ENCODE data around the gene ATF3. TPM values are rescaled to one million over a fixed set of nuclear protein-coding genes. Genes with fewer than 3 reads are reported as not detected.

Gene ATF3
- total RNA-seq, 1 experiment from 2014 or later: 10.2 TPM

DNA sequence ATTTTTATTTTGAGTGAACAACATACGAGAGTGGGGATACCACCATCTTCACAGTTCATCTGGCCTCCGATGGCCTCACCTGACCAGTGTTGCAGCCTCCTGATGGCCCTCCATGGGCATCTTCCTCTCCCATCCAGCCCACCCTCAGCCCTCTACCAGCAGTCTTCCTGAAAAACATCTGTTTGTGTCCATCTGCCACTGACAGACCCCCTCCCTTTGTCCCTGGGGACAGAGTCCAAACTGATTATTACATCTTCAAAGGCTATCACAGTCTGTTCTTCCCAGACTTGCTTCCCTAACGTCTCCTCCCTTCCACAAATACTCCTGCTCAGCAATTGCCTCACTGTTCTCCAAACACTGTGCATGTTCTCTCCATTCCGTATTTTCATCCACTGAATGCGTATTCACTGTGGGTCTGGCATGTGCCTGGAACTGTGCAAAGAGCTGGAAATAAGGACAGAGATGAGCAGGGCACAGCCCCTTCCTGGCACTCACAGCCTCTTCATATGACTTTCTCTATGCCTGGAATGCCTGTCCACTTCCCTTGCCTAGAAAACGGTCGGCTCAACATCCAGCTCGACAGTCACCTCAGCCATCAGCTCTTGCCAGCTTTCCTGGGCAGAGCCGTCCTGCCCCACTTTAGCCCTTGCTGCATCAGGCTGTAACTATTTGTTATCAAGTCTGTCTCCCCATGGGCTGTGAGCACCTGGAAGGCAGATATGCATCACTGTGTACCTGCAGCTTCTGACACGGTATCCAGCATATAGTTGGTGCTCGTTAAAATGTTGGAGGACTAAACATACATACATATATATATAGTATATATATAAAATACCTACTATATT lies 8.3 kb upstream of the ATF3 start:
- POLR2A ChIA-PET (ENCODE audit: unreplicated experiment): interaction anchor here (0.6 kb wide), 1 partner anchor 8 kb away, joined by 6 read pairs; the partner anchor contains the start of gene ATF3
- TF ChIP-seq, protein P1, sequence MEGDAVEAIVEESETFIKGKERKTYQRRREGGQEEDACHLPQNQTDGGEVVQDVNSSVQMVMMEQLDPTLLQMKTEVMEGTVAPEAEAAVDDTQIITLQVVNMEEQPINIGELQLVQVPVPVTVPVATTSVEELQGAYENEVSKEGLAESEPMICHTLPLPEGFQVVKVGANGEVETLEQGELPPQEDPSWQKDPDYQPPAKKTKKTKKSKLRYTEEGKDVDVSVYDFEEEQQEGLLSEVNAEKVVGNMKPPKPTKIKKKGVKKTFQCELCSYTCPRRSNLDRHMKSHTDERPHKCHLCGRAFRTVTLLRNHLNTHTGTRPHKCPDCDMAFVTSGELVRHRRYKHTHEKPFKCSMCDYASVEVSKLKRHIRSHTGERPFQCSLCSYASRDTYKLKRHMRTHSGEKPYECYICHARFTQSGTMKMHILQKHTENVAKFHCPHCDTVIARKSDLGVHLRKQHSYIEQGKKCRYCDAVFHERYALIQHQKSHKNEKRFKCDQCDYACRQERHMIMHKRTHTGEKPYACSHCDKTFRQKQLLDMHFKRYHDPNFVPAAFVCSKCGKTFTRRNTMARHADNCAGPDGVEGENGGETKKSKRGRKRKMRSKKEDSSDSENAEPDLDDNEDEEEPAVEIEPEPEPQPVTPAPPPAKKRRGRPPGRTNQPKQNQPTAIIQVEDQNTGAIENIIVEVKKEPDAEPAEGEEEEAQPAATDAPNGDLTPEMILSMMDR (conservative IDR thresholded peaks at IDR 0.05): no peak
- TF ChIP-seq EZH2 (IDR thresholded peaks at IDR 0.05; ENCODE audit: low read depth): no peak
- Histone ChIP-seq H3K9me3 (ENCODE audit: insufficient read depth, low read depth) (no peaks in the 10 kb centered on the region), H3K4me3 (no peak overlapping the region), H2AFZ (no peak overlapping the region), H3K4me2 (no peak overlapping the region), H3K27me3 (ENCODE audit: insufficient read depth, low read depth) (peaks cover 28% of the 10 kb centered on the region), H3K36me3 (ENCODE audit: low read depth) (no peaks in the 10 kb centered on the region), H3K79me2 (ENCODE audit: low read depth) (no peaks in the 10 kb centered on the region), H3K4me1 (replicated peaks; ENCODE audit: insufficient read depth) (peaks cover 30% of the 10 kb centered on the region), H3K27ac (no peak overlapping the region), H3K9me2 (ENCODE audit: insufficient read depth) (no peaks in the 10 kb centered on the region), H4K20me1 (ENCODE audit: insufficient read depth) (no peaks in the 10 kb centered on the region), H3F3A (ENCODE audit: insufficient read depth, low read depth) (peaks cover 32% of the 10 kb centered on the region)
- CTCF ChIA-PET: no interaction called here
- BruUV-seq (replicated peaks): no TSS peak
- DNase-seq: no peak
- intact Hi-C loops (cut with micrococcal nuclease; ENCODE audit: unreplicated experiment): no loop called here

DNA sequence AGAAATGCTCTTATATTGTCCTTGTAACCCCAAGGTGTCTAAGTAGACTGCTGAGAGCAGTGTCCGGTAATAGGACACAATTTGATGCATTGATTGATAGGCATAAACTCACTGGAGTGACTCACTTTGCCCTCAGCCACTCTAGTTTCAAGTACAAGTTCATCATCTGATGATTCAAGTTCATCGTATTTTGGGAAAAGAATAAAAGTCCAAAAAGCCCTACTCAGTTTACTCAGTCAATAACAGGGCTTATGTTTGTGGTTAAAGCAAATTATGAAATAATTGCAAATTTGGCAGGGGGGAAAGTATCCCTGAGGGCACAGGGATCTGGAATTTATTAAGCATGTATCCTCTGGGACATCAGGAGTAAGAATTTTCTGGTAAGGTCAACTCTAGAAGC lies 7.6 kb upstream of the ATF3 start:
- Histone ChIP-seq H3K4me1 (replicated peaks; ENCODE audit: insufficient read depth) (peaks cover 25% of the 10 kb centered on the region), H3F3A (ENCODE audit: insufficient read depth, low read depth) (peaks cover 25% of the 10 kb centered on the region), H3K27ac (no peak overlapping the region), H3K36me3 (ENCODE audit: low read depth) (no peaks in the 10 kb centered on the region), H4K20me1 (ENCODE audit: insufficient read depth) (no peaks in the 10 kb centered on the region), H3K9me2 (ENCODE audit: insufficient read depth) (no peaks in the 10 kb centered on the region), H3K4me3 (no peak overlapping the region), H3K9me3 (ENCODE audit: insufficient read depth, low read depth) (no peaks in the 10 kb centered on the region), H3K4me2 (peak overlapping the region; percentile 10; the same call in 1 of the 2 replicates), H3K79me2 (ENCODE audit: low read depth) (no peaks in the 10 kb centered on the region), H2AFZ (no peak overlapping the region), H3K27me3 (ENCODE audit: insufficient read depth, low read depth) (peaks cover 35% of the 10 kb centered on the region)
- CTCF ChIA-PET: no interaction called here
- TF ChIP-seq, protein P1 (conservative IDR thresholded peaks at IDR 0.05): no peak
- TF ChIP-seq EZH2 (IDR thresholded peaks at IDR 0.05; ENCODE audit: low read depth): no peak
- POLR2A ChIA-PET (ENCODE audit: unreplicated experiment): no interaction called here
- no TSS peak for BruUV-seq (replicated peaks)
- intact Hi-C loops (cut with micrococcal nuclease; ENCODE audit: unreplicated experiment): no loop called here
- peak in 1 of 2 experiments; percentile 82 for DNase-seq

DNA sequence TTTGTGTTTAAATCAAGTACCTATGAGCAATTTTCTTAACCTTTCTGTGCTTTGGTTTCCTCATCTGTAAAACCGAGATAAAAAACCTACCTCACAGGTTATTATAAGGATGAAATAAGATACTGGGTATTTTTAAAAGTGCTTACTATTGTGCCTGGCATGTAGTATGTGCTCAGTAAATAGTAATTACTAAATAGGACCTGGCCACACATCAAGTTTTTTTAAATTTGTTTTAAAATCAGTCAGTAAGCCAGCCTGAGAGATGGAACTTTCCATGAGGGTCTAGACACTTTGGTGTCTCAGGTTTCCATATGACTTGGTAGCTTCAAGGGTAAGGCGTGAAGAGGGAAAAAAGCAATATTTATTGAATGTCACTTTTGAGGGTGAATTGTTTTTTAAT lies 7.0 kb upstream of the ATF3 start:
- CTCF ChIA-PET: no interaction called here
- no peaks in the 10 kb centered on the region for H4K20me1 ChIP-seq (ENCODE audit: insufficient read depth)
- TF ChIP-seq EZH2 (IDR thresholded peaks at IDR 0.05; ENCODE audit: low read depth): no peak
- TF ChIP-seq, protein P1 (conservative IDR thresholded peaks at IDR 0.05): no peak
- H3K4me2 ChIP-seq: no peak overlapping the region
- H3F3A ChIP-seq (ENCODE audit: insufficient read depth, low read depth): peaks cover 23% of the 10 kb centered on the region
- POLR2A ChIA-PET (ENCODE audit: unreplicated experiment): no interaction called here
- no peaks in the 10 kb centered on the region for H3K79me2 ChIP-seq (ENCODE audit: low read depth)
- H3K4me3 ChIP-seq: no peak overlapping the region
- H2AFZ ChIP-seq: no peak overlapping the region
- H3K4me1 ChIP-seq (replicated peaks; ENCODE audit: insufficient read depth): peaks cover 25% of the 10 kb centered on the region
- H3K27me3 ChIP-seq (ENCODE audit: insufficient read depth, low read depth): peaks cover 41% of the 10 kb centered on the region
- H3K36me3 ChIP-seq (ENCODE audit: low read depth): no peaks in the 10 kb centered on the region
- H3K9me2 ChIP-seq (ENCODE audit: insufficient read depth): no peaks in the 10 kb centered on the region
- no TSS peak for BruUV-seq (replicated peaks)
- intact Hi-C loops (cut with micrococcal nuclease; ENCODE audit: unreplicated experiment): no loop called here
- no peak overlapping the region for H3K27ac ChIP-seq
- no peaks in the 10 kb centered on the region for H3K9me3 ChIP-seq (ENCODE audit: insufficient read depth, low read depth)
- DNase-seq: peak in 1 of 2 experiments; percentile 55
